COLO668 (cell line): ENCODE data around the gene STOX2.
"Not testable (repeated sequence)": the region's sequence is repeated elsewhere in the genome, so short reads cannot be mapped to it uniquely, and the experiment has no call there.

Experiments
- DNase-seq: peaks from one replicate; lab custom pipeline; 2025; ENCODE audit not compliant: unreplicated experiment; lab: John Stamatoyannopoulos, UW

The STOX2 gene

DNA sequence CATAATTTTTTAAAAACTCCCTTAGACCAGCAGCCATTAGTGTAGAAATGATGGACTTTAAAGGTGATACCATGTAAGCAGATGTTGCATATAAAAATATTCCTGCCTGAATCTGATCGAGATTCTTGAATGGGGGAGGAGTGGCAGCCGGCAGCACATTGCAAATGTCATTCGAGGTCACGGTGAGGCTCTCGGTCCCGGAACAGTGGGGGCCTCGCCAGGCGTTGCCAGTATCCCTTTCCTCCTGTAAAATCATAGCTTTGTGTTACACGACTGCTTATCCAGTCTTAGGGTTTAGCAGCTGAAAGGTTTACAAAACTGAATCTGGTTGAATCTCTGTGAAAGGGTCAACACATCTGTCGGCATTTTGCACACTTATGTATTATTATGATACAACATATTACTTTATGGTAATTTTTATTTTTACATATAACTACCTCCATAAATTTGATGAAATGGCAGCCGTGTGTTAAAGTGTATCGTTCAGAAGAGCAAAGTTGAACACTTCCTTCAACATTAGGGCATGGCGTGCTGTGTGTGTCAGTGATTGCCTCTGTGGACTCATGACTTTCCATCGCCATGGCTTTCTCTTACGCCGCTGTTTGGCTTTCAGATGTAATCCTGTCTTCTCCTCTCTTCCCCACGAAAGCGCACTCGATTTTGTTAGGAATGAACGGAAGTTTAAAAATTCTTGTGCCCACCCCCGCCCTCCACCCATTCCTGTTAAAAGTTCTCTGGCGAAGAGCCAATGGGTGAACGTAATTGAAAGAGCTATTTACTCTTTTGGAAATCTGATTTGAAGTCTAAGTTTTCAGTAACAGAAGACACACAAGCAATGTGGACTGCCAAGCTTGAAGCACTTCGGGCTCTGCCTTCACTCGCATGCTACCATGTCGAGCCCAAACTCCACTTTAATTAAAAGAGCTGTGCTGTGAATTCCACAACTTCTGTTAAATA is 114.8 kb downstream of the STOX2 start:
- DNase-seq: no peak

DNA sequence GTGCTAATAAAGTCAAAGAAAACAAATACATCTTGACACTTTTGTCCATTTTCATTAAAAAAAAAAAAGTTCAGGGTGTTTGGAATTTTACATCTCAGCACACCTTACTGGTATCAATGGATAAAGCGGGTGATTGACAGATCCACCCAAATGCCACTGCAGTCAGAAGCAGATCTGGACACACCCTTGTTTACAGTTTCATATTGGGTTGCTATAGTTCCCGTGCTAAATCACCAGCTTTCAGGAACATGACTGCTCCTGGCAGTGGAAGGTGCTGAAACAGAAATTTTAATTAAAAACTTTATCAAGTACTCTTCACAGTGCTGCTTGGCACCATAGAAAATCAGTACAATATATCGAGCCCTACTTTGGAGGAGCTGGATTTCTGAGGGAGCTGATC is 116.3 kb downstream of the STOX2 start:
- DNase-seq: no peak

DNA sequence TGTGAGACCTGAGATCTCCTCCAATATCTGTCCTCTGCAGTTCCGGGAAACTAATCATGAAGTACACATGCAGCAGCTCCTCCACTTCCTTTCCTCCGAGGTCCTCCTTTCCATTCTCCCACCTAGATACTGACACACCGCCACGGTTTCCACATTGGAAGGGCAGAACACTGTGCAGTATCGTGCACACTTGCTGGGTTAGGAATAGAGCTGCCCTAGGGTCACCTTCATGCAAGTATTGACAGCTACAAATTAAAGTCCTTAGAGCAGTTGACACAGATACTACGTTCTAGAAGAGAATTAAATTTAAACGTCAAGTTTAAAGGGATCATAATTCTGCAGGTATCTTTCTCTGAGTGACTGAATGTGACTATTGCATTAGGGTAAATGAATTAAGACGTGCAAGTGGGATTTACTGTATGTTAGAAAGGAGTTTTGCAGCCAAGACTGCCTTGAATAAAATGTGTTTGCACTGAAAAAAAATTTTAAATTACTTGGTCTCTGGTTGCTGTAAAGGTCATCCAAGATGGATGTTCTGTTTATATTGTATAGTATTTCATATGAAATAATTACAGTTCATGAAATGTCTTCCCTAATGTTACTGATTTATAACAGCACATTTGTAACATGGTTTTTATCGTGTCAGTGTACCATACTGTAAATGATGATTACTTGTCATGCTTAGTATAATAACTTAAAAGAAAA is 117.7 kb downstream of the STOX2 start:
- no peak for DNase-seq

DNA sequence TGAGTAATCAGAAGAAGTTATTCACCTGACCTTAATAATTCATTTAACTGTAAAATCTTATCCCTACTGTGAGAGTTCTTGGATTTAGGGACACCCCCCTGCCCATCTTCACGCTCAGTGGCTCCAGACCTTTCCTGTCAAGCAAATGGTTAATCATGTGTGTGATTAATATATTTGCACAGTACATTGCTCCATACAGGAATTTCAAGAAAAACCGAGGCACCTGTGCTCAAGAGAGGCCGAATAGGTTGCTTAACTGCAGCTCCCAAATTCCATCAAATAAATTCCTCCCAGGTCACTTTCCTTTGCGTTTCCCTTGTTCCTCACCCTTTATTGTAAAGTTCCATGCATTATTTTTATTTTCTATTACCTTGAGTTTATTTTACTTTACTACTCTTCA is 119.5 kb downstream of the STOX2 start:
- no peak for DNase-seq

DNA sequence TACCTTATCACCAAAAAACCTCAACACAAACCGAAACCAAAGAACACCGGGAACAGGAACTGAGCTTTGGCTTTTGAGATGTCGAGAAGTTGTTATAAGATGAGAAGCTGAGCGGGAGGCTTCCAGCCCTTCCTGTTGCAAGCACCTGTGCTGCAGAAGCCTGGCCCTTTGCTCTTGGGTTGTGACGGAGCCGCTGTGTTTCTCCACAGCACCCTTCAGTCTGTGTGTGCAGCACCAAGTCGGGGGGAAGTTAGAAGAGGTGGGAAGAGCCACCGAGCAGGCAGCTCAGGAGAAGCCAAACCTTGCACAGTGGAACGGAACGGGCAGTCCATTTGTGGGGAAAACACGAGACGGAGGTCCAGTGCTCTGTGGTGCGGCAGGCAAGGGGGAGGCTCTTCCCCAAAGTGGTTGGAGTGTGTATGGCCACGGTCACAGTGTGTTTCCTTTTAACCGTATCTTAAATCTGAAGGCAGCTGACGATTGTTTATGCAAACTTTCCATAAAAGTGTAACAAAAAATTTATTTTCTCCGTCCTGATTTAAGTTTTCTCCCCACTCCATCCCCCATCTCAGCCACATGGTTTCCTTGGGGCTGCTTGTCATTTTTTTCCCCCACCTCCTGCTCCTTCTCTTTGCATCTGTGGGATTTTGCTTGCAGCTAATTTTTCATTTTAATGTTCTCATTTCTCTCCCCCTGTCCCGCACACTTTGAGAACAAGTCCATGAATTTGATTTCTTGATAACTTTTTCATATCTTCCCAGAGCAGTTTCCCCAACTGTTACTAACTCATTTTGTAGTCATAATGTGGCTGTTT is 123.7 kb downstream of the STOX2 start:
- DNase-seq: no peak

DNA sequence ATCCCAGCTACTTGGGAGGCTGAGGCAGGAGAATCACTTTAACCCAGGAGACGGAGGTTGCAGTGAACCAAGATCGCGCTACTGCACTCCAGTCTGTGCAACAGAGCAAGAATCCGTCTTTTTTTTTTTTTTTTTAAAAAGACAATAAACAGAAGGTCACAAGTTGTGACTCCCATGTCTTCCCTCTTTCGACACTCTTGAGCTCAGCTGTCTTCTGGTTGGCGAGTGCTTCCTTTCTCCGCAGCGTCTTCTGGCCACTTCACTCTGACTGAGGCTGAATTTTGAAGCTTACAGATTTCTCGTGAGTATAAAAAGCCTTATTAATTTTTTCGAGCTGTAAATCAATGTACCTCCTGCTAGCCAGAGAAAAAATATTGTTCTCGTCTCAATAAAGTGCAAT is 124.9 kb downstream of the STOX2 start:
- no peak for DNase-seq

DNA sequence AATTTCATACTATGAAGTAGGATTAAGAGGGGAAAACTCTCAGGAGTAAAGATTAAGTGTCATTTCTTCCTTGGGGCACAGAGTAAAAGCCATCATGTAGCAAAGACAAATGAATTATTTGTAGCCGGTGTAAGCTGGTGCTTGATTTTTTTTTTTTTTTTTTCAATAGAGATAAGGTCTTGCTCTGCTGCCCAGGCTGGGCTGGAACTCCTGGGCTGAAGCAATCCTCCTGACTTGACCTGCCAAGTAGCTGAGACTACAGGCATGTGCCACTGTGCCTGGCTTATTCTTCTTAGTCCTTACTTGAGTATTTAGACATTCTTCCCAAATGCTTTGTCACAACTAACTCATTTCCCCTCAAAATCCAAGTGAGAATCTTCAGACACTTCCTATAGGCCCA is 125.7 kb downstream of the STOX2 start:
- DNase-seq: no peak

DNA sequence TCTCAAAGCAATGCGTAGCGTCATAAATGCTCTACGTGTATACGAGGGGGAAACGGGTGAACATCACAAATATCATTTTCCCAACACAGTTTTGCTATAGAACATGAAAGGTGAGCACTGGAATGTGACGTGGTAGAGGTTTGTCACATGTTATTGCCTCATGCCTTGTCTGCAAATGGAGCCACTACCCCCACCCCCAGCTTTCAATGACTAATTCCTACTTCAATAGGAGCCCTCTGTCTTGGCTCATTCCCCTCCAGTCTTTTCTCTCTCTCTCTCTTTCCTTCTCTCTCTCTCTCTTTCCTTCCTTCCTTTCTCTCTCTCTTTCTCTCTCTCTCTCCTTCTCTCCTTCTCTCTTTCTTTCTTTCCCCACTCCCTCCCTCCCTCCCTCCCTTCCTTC is 127.0 kb downstream of the STOX2 start:
- no peak for DNase-seq

DNA sequence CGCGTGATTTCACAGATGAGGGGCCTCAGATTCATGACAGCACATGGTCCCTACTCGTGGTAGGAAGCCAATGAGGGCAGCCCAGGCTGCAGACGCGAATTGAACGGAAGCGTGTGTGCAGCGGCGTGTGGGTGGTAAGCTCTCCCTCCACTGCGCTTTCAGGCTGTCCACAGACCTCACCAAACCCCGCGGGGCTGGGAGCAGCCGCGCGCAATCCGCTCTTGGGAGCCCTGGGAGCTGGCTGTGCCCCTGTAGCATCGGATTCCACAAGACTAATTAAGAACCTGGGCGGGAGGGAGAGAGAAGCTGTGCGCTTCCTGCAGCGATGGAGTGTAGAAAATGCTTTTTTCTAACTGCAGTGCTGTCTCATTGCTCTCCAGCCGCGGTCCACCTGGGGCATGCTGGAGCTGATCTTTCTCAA is 134.9 kb downstream of the STOX2 start:
- DNase-seq: no peak

DNA sequence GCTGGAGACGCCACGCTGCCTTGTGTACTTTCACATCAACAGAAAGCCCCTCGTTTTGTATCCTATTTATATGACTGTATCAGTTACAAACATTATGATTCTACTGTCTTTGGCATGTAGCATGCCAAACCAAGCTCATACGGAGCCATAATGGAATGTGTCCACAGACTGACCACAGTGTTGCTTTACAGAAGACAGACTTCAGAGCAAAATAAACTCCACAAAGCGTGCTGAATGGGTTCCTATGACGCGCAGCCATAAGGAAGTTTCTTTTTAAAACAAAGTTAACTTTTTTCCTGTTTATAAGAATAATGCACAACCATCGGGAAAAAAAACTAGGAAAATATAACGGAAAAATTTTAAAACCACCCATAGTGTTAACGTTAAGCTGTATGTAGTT is 136.0 kb downstream of the STOX2 start:
- no peak for DNase-seq

DNA sequence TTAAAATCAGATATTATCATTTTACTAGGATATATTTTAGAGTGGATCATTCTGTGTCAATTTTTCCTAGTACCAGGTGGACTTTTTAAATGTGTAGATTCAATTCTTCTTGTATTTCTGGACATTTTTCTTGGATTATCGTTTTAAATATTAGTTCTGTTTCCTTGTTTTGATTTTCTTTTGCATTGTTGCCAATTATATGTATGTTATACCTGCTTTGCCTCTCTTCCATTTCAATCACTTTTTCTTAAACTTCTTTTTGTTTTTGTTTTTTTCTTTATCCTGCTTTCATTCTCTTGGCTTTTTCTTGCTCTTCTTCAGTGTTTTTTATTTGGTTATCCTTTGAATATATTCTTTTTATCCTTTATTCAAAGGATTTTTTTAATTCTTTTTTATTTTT is 141.0 kb downstream of the STOX2 start:
- DNase-seq: no peak

DNA sequence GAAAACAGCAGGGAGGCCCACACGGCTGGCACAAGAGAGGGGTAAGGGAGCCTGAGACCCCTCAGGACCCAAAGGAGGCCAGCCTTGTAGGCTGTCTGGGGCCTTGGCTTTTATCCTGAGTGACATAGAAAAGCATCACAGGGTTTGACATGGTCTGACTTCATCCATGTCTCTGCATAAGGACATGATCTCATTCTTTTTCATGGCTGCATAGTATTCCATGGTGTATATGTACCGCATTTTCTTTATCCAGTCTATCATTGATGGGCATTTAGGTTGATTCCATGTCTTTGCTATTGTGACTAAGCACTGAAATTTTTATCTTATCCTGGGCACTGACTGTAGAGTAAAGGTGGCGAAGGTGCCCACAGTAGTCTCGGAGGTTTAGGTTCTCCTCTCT is 146.2 kb downstream of the STOX2 start:
- DNase-seq: not testable (repeated sequence)

DNA sequence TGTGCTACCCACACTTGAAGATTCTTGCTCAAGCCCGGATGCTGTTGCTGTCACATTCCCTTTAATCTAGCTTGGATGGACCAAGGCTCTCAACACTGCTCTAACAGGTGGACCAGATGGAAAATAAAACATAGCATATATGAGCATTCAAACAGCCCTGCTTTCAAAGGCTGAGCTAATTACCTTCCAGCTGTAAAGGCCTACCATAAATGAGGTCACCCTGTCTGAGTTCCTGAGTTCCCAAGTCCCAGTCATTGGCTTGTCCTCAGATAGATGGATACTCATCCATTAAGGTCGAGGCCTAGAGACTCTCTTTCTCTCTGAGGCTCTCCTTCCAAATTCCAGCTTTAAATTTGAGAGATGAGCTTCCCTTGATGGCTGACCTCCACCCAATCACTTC is 147.5 kb downstream of the STOX2 start:
- DNase-seq: no peak

DNA sequence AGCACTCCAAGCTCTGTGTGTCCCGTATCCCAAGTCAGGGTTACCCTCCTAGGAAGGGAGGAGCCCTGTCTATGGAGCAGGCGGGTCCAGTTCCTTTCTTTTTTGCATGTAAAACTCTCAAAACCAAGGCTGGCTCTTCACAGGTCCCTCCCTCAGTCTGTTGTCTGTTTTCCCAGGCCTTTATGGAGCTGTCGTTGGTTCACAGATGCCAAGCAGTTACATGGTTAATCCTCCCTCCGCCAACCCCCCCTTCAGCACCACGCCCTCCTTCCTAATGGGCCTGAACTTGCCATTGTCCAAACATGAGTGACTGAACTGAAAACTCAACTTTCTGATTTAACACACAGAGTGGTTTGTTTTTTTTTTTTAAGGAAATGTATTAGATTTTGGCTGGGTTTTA is 148.3 kb downstream of the STOX2 start:
- DNase-seq: no peak

DNA sequence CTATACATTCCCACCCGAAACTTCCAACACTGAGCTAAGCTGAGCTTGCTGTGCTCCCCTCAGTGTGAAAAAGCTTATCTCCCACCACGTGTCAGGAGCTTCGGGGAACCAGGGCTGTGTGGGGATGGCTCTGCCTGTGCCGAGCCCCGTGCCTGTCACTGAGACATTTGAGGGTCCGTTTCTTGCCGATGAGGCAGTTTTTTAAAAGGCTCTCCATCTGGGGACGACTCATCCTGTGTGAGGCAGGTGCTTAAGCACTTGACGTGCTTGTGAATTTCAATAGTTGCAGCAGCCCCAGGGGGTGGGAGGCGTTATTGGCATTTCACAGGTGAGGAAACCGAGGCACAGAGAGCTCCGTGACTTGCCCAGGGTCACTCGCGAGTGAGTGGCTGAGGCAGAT is 151.8 kb downstream of the STOX2 start:
- no peak for DNase-seq

DNA sequence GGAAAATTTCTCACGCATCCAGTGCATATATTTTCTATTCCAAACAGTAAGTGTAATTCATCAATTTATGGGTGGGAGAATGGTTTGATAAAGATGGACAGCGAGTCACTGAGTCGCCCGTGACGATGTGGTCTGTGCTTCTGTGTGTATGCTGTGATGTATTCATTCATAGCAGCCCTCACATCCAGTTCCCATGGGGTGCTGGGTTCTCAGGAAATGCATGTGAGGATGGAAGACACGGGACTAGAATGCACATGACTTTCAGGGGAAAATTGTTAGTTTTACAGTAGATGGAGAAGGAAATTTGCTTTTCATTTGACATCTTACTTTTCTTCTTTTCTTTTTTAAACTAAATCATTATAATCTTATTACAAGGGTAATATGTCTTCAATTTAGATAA is 152.9 kb downstream of the STOX2 start:
- DNase-seq: no peak

DNA sequence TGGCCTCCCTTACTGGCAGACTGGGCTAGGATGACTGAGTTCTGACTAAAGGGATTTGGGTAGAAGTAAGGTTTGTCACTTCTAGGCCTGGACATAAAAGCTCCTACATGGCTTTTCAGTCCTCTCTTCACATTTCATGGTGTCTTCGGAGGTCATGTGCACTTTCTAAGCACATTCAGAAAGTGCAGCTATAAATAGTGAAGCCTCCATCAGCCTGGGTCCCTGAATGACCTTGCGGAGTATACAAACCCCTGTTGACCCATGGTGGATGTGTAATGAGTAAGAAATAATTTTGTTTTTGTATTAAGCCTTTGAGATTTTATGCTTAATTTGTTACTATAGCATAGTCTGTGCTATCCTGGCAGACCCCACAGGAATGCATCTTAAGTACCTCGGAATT is 154.0 kb downstream of the STOX2 start:
- DNase-seq: no peak

DNA sequence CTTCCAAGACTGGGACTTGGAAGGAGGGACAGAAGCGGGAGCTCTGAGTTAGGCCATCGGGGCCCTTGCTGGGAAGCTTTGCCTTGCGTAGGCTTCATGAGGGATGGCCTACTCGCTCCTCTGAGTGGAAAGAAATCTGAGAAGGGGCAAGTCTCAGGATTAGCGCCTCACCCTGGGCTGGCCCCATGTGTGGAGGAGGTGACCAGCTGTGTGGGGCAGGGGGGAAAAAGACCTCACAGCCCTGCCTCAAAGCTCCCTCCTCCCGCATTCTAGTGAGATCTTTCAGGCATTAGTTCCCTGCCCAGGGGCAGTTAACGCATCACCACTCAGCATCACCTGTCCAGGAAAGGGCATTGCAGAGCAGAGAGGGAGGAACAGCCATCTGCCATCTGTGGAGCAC is 156.5 kb downstream of the STOX2 start:
- DNase-seq: no peak

DNA sequence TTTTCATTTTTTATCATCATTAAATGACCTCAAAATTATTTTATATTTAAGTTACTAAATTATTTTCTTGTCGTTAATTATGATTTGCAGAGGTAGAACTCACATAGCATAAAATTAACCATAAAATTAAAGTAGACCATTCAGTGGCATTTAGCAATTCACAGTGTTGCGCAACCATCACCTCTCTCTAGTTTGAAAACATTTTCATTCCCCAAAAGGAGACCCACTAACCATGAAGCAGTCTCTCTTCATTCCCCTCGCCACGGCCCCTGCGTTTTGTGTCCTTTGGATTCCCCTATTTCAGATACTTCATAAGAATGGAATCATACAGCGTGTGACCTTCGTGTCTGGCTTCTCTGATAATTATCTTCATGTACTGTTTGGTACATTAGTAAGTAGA is 157.7 kb downstream of the STOX2 start:
- DNase-seq: no peak

DNA sequence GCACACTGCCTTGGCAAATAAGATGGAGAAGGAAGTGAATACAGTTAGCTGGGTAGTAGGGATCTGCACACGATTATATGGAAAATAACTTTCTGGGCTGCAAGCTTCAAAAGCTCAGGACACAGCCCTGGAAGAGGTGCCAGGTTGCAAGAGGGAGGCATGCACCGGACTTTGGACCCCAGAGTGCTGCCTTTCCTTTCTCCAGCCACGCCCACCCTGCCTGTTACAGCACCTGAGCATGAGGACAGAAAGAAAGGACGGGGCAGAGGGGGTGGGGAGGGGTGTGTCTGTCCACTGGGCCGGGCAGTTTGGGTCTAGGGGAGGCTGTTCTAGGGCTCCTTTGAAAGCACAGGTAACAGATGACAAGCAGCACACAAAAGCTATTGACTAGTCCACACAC is 159.8 kb downstream of the STOX2 start:
- no peak for DNase-seq

DNA sequence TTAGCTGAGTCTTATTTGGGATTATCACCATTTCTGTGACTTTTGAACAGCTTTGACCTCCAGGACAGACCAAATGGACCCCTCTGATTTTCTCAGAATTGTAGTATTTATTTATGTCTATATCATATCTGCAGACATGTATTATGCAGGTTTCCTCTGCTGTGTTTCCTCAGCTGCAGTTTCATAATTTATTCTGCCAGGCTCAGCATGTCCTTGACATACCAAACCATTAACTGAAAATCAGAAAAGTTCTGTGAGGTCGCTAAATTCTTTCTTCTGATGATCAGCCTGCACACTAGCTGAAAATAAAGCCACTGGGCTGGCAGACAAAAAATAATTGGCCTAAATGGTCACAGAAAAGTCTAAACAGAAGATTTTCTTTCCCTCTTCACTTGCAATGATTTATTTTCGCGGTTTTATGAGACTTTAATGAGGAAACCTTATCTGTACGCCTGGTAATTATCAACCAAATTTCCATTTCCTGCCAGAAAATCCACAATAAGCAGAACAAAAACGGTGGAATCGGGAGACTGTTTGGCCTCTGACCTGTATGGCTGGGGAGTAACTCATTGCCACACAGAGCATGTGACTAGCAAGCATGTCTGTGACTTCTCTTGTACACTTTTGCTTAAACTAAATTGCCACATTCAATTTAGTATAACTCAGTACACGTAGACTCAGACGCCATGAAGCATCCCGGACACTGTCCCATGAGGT is 161.6 kb downstream of the STOX2 start:
- DNase-seq: no peak
